ENCODE measurements around the gene MYH7B.

The MYH7B gene

DNA sequence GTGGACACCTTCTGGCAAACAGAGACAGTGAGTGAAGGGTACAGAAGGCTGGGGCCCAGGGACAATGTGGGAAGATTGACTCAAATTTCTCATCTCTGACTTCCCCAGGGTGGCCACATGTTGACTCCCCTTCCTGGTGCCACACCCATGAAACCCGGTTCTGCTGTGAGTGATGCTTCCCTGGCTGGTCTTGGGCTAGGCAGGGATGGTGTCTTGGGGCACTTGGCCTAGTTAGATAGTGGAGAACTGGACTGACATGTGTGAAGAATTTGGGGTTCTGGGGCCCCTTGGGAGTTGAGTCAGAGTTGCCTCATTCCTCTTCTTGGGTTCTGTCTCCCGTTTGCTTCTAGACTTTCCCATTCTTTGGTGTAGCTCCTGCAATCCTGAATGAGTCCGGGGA, 34.2 kb upstream of the MYH7B start:
- TF ChIP-seq, protein P1, sequence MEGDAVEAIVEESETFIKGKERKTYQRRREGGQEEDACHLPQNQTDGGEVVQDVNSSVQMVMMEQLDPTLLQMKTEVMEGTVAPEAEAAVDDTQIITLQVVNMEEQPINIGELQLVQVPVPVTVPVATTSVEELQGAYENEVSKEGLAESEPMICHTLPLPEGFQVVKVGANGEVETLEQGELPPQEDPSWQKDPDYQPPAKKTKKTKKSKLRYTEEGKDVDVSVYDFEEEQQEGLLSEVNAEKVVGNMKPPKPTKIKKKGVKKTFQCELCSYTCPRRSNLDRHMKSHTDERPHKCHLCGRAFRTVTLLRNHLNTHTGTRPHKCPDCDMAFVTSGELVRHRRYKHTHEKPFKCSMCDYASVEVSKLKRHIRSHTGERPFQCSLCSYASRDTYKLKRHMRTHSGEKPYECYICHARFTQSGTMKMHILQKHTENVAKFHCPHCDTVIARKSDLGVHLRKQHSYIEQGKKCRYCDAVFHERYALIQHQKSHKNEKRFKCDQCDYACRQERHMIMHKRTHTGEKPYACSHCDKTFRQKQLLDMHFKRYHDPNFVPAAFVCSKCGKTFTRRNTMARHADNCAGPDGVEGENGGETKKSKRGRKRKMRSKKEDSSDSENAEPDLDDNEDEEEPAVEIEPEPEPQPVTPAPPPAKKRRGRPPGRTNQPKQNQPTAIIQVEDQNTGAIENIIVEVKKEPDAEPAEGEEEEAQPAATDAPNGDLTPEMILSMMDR (IDR thresholded peaks at IDR 0.05; ENCODE audit: low read depth, low read length), result no peak
- no peak overlapping the region for H3K4me3 ChIP-seq (ENCODE audit: low read depth, low read length)

DNA sequence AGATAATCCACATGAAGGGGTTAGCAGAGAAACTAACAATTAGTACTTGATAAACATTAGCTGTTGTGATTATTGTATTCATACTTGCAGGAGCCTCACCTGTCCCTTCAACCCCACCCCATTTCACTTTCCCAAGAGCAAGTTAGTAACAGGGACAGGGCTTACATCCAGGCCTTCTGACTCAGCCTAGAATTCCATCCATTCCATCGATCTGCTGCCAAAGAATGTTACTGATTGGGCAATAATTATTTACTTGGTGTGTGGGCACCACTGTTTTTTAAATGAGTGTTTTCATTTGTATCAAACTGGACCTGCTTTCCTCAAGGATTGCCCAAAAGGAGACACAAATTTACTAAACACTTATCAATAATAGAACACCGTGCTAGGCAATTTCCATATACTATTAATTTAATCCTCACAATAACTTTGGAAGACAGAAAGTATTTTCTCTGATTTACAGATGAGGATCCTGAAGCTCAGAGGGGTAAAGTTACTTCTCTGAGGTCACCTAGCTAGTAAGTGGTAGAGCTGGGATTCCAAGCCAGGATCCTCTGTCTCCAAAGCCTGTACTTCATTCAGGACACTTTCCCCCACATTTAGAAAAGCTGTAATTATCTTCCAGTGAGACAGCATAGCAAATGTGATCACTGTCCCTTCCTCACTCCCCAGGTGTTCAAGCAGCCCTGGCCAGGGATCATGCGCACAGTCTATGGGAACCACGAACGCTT, 32.9 kb upstream of the MYH7B start:
- TF ChIP-seq, protein P1 (IDR thresholded peaks at IDR 0.05; ENCODE audit: low read depth, low read length), result no peak
- no peak overlapping the region for H3K4me3 ChIP-seq (ENCODE audit: low read depth, low read length)

DNA sequence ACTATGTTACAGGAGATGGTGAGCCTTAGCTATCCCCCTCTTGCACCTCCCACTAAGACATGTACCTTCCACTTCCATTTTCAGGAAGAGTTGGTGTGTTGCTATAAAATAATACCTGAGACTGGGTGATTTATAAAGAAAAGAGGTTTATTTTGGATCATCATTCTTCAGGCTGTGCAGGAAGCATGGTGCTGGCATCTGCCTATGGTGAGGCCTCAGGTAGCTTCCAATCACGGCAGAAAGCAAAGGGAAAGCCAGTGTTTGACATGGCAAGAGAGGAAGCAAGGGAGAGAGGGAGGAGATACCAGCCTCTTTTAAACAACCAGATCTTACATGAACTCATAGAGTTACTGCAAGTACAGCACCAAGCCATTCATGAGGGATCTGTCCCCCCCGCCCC, 32.3 kb upstream of the MYH7B start:
- H3K4me3 ChIP-seq (ENCODE audit: low read depth, low read length), result no peak overlapping the region
- TF ChIP-seq, protein P1 (IDR thresholded peaks at IDR 0.05; ENCODE audit: low read depth, low read length), result no peak

DNA sequence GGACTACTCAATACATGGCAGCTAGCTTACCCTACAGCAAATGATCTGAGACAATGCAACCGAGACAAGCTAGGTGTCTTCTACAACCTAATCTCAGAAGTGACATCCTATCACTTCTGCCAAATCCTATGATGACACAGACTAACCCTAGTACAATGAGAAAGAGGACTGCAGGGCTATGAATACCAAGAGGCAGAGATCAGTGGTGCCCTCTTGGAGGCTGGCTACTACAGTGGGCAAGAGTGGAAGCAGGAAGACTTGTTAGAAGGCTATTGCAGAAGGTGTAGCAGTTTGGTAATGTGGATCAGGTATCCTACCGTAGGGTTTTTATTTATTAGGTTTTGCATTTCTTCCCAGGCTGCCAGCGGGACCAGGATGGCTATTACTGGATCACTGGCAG, 30.3 kb upstream of the MYH7B start:
- H3K4me3 ChIP-seq (ENCODE audit: low read depth, low read length), result no peak overlapping the region
- TF ChIP-seq, protein P1 (IDR thresholded peaks at IDR 0.05; ENCODE audit: low read depth, low read length), result no peak

DNA sequence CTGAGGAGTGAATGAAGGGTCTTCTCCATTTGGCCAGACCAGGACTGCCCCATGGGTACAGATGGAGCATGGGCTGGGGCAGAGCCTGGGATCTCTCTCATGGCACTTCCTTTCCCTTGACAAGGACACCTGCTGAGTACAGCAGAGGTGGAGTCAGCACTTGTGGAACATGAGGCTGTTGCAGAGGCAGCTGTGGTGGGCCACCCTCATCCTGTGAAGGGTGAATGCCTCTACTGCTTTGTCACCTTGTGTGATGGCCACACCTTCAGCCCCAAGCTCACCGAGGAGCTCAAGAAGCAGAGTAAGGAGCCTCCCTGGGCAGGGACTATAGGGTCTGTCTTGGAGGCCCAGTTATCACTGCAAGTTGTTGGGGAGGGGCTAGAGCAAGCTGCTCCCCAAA, 29.7 kb upstream of the MYH7B start:
- no peak overlapping the region for H3K4me3 ChIP-seq (ENCODE audit: low read depth, low read length)
- TF ChIP-seq, protein P1 (IDR thresholded peaks at IDR 0.05; ENCODE audit: low read depth, low read length), result no peak

DNA sequence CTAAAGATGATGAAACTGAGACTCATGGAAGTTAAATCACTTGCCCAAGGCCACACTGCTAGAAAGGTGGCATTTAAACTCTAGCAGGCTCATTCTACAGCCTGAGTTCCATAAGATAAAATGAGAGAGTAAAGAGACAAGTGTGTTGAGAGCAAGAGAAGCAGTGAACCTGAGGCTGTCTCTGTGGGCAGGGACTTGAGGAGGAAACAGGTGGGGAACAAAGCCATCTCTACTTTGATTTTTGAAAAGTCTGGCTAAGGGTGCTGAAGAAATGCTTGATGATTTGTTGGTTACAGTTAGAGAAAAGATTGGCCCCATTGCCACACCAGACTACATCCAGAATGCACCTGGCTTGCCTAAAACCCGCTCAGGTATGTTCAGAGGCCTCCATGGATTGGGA, 29.1 kb upstream of the MYH7B start:
- H3K4me3 ChIP-seq (ENCODE audit: low read depth, low read length), result no peak overlapping the region
- TF ChIP-seq, protein P1 (IDR thresholded peaks at IDR 0.05; ENCODE audit: low read depth, low read length), result no peak

DNA sequence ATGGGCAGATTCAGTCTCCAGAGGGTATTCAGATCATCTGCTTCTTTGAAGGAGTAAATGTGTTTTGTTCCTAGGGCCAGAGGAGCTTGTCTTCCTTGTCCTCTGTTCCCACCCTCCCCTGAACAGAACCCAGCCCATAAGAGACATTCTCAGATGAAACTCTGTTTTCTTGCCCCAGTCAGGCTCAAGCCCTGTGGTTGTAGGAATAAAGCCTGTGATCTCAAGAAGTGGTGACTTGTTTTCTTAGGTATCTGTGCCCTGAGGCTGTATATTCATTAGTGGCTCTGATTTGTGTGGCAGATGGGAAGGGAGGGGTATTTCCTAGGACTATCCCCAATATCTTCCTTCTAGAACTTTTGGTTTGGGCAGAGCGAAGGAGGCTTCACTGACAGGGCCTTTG, 27.9 kb upstream of the MYH7B start:
- TF ChIP-seq, protein P1 (IDR thresholded peaks at IDR 0.05; ENCODE audit: low read depth, low read length), result no peak
- H3K4me3 ChIP-seq (ENCODE audit: low read depth, low read length), result no peak overlapping the region
